WTC11 (cell line): ENCODE results near the gene TMEM135.

ENCODE experiments used
- AFF4 ChIP-seq: sonication (generic); formaldehyde crosslinking; IDR thresholded peaks from 2 replicates; pipeline ENCODE4 v1.8.1; 2023; ENCODE audit warnings: mild to moderate bottlenecking, missing genetic modification reagents, borderline replicate concordance
- CBFB ChIP-seq: sonication (generic); formaldehyde crosslinking; IDR thresholded peaks from 2 replicates; pipeline ENCODE4 v1.8.1; 2022; ENCODE audit warnings: mild to moderate bottlenecking, low read depth, missing genetic modification reagents
- CREB1 ChIP-seq: sonication (generic); formaldehyde crosslinking; IDR thresholded peaks from 2 replicates; pipeline ENCODE4 v1.8.0; 2023; ENCODE audit warnings: mild to moderate bottlenecking, missing genetic modification reagents
- ELF4 ChIP-seq: sonication (generic); formaldehyde crosslinking; IDR thresholded peaks from 2 replicates; pipeline ENCODE4 v1.8.1; 2022; ENCODE audit warnings: low read depth, mild to moderate bottlenecking, moderate library complexity, missing genetic modification reagents
- HMGXB4 ChIP-seq: sonication (generic); formaldehyde crosslinking; IDR thresholded peaks from 2 replicates; pipeline ENCODE4 v1.8.1; 2023; ENCODE audit warnings: mild to moderate bottlenecking, moderate library complexity, missing genetic modification reagents
- SP1 ChIP-seq: sonication (generic); formaldehyde crosslinking; conservative IDR thresholded peaks from 2 replicates; pipeline ENCODE4 v1.8.1; 2022; ENCODE audit warnings: missing genetic modification reagents
- ZNF232 ChIP-seq: sonication (generic); formaldehyde crosslinking; IDR thresholded peaks from 2 replicates; pipeline ENCODE4 v1.8.0; 2022; ENCODE audit warnings: mild to moderate bottlenecking, missing genetic modification reagents
- TF ChIP-seq, protein P1 (sequence below): fragments of 200-600 bp; IDR thresholded peaks from 2 replicates; pipeline ENCODE4 v1.8.0; 2022; ENCODE audit warnings: antibody characterized with exemption

DNA sequence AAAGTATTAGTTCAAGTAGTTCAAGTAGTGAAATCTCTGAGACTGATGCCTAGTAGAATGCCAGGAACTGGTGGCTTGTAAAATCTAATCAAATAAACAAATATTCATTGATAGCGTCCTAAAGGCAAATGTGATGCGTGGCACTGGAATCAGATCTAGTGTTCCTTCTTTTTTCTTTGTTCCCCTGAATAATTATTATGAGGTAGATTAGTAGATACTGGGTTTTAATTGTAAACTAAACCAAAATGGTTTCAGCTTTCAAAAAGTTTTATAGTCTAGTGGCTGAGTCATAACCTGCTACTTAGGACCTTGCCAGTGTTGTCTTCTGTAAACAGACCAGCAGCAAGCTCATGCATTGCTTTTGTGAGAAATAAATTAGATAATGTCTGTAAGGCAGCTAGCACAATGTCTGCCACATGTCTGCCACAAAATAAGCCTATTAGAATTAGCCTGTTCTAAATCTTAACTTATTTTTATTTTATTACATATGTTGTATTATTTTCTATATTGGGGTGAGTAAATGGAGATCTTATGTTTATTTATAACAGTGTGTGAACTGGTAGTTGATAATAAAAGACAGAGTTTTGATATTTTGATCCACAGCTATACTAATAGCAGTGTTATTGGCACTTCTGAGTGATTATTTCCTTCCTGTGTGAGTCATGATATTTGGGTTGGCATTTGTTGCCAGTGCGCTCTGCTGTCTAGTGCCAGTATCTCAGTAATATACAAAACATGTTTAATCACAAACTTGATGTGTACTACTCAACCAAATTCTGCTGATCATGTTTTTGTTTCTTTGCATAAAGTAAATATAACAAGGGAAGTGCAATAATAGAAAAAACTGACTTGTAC, 135.7 kb downstream of the TMEM135 start:
- no peak for TF ChIP-seq AFF4 (CRISPR knock-in tag)
- no peak for TF ChIP-seq ZNF232 (CRISPR knock-in tag)
- no peak for TF ChIP-seq CBFB (CRISPR knock-in tag)
- no peak for TF ChIP-seq ELF4
- TF ChIP-seq, protein P1, sequence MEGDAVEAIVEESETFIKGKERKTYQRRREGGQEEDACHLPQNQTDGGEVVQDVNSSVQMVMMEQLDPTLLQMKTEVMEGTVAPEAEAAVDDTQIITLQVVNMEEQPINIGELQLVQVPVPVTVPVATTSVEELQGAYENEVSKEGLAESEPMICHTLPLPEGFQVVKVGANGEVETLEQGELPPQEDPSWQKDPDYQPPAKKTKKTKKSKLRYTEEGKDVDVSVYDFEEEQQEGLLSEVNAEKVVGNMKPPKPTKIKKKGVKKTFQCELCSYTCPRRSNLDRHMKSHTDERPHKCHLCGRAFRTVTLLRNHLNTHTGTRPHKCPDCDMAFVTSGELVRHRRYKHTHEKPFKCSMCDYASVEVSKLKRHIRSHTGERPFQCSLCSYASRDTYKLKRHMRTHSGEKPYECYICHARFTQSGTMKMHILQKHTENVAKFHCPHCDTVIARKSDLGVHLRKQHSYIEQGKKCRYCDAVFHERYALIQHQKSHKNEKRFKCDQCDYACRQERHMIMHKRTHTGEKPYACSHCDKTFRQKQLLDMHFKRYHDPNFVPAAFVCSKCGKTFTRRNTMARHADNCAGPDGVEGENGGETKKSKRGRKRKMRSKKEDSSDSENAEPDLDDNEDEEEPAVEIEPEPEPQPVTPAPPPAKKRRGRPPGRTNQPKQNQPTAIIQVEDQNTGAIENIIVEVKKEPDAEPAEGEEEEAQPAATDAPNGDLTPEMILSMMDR: no peak
- TF ChIP-seq SP1 (CRISPR knock-in tag): no peak
- no peak for TF ChIP-seq HMGXB4
- TF ChIP-seq CREB1 (CRISPR knock-in tag): no peak
